Large intestine (tissue), 3 donors: ENCODE data around the gene SLC44A5. TPM values are rescaled to one million over a fixed set of nuclear protein-coding genes. Genes with fewer than 3 reads are reported as not detected.

Experiments used
- DNase-seq, 2 donors: peaks; one replicate each; pipeline versions ENCODE4 v3.0.0 to v3.0.0-alpha.2; 2013
- H3K27ac ChIP-seq: one replicate; pipeline ENCODE4 v1.5.1; 2013; ENCODE audit warnings: low read length
- H3K27me3 ChIP-seq: 2 replicates; pipeline ENCODE4 v1.6.1; 2013; ENCODE audit warnings: low read length; ENCODE audit not compliant: control insufficient read depth, insufficient read depth
- H3K36me3 ChIP-seq: 2 replicates; pipeline ENCODE4 v1.6.1; 2013; ENCODE audit warnings: low read length; ENCODE audit not compliant: control insufficient read depth, insufficient read depth
- H3K4me1 ChIP-seq: one replicate; pipeline ENCODE4 v1.6.1; 2013; ENCODE audit warnings: low read length; ENCODE audit not compliant: control insufficient read depth, insufficient read depth
- H3K4me3 ChIP-seq: one replicate; pipeline ENCODE4 v1.5.1; 2013; ENCODE audit warnings: low read length
- H3K9me3 ChIP-seq: one replicate; pipeline ENCODE4 v1.6.1; 2013; ENCODE audit warnings: mild to moderate bottlenecking, low read depth, low read length, moderate library complexity; ENCODE audit not compliant: control insufficient read depth
- WGBS: methylation state at CpG from one replicate; pipeline ENCODE4 v1.1.5; 2013; ENCODE audit warnings: low lambda C conversion rate; ENCODE audit not compliant: insufficient coverage; 5-methylcytosine and 5-hydroxymethylcytosine counted together
- polyA plus RNA-seq: library from polyadenylated mRNA; unstranded; fragments of 120-200 nt; gene quantifications from one replicate; pipeline ENCODE4 v1.2.1, GENCODE V29; 2013

The SLC44A5 gene
- polyA plus RNA-seq, 1 donor = 3.7 TPM

- WGBS = no CpG with 5 or more reads among the region's 2 CpGs
- no peak for DNase-seq
- H3K36me3 ChIP-seq = no peaks in the 10 kb centered on the region
- no peak overlapping the region for H3K4me3 ChIP-seq
- H3K27ac ChIP-seq = no peak overlapping the region
- H3K27me3 ChIP-seq = no peaks in the 10 kb centered on the region
- no peaks in the 10 kb centered on the region for H3K4me1 ChIP-seq
- H3K9me3 ChIP-seq = no peaks in the 10 kb centered on the region
Measured at GRCh38 chr1:75170011-75170410, 440.9 kb downstream of the SLC44A5 start.

GRCh38 chr1:75166821-75167220 is 444.1 kb downstream of the SLC44A5 start:
- no peak overlapping the region for H3K4me3 ChIP-seq
- no peaks in the 10 kb centered on the region for H3K9me3 ChIP-seq
- DNase-seq = no peak
- no peaks in the 10 kb centered on the region for H3K36me3 ChIP-seq
- WGBS = no CpG with 5 or more reads among the region's 4 CpGs
- no peak overlapping the region for H3K27ac ChIP-seq
- no peaks in the 10 kb centered on the region for H3K4me1 ChIP-seq
- H3K27me3 ChIP-seq = no peaks in the 10 kb centered on the region

DNA sequence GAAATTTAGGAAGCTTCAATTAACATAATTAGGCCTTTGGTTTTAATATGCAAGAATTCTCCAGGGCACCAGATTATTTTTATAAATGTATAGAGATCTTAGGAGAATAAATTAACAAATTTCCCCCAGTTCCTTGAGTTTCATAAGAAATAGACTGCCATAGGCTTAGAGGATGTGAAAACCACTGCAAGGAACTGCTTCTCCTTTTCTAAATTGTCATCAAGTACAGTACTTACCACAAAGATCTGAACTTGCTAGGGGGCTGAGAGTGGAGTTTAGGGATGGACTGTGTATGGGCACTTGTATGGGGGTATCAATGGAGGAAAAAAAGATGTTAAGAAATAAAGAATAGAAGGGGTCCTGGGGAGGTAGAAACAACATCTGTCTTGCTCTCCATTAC is 445.6 kb downstream of the SLC44A5 start:
- H3K27ac ChIP-seq = no peak overlapping the region
- H3K36me3 ChIP-seq = no peaks in the 10 kb centered on the region
- H3K9me3 ChIP-seq = no peaks in the 10 kb centered on the region
- H3K4me1 ChIP-seq = no peaks in the 10 kb centered on the region
- H3K4me3 ChIP-seq = no peak overlapping the region
- no peaks in the 10 kb centered on the region for H3K27me3 ChIP-seq
- no peak for DNase-seq

- H3K27me3 ChIP-seq = no peaks in the 10 kb centered on the region
- no peaks in the 10 kb centered on the region for H3K9me3 ChIP-seq
- no peaks in the 10 kb centered on the region for H3K36me3 ChIP-seq
- no peak overlapping the region for H3K27ac ChIP-seq
- H3K4me1 ChIP-seq = no peaks in the 10 kb centered on the region
- no peak overlapping the region for H3K4me3 ChIP-seq
- whole genome bisulfite sequencing = 100% methylated on average over 3 of the region's 3 CpGs
- no peak for DNase-seq
Measured at GRCh38 chr1:75159154-75159553, 451.8 kb downstream of the SLC44A5 start.

Other genes with a start within 250 kb of the SLC44A5 start
- 63.0 TPM for gene ACADM, start 113.6 kb upstream of the SLC44A5 start, polyA plus RNA-seq
- 110 TPM for gene RABGGTB, start 175.1 kb upstream of the SLC44A5 start, polyA plus RNA-seq
- 0.24 TPM for gene MSH4, start 185.8 kb upstream of the SLC44A5 start, polyA plus RNA-seq